H9 (cell line): ENCODE data around the gene MPHOSPH10. TPM values are rescaled to one million over a fixed set of nuclear protein-coding genes. Genes with fewer than 3 reads are reported as not detected.
"Not testable (repeated sequence)": the region's sequence is repeated elsewhere in the genome, so short reads cannot be mapped to it uniquely, and the experiment has no call there.

Experiments used
- DNase-seq: peaks from one replicate; pipeline ENCODE4 v3.0.0-alpha.2; 2017
- H2AFZ ChIP-seq: one replicate; pipeline ENCODE4 v1.6.1; 2013; ENCODE audit warnings: mild to moderate bottlenecking, low read length, control low read depth, moderate library complexity
- H2AK5ac ChIP-seq: 2 replicates; pipeline ENCODE4 v1.6.1; 2013; ENCODE audit warnings: low read length, control low read depth, mixed read lengths; ENCODE audit not compliant: insufficient read length
- H2BK120ac ChIP-seq: one replicate; pipeline ENCODE4 v1.6.1; 2013; ENCODE audit warnings: low read depth, mild to moderate bottlenecking, low read length, control low read depth, inconsistent platforms; ENCODE audit not compliant: poor library complexity, severe bottlenecking
- H2BK12ac ChIP-seq: 2 replicates; pipeline ENCODE4 v1.6.1; 2013; ENCODE audit warnings: low read length, control low read depth, mixed read lengths, low read depth; ENCODE audit not compliant: insufficient read length
- H2BK15ac ChIP-seq: 2 replicates; pipeline ENCODE4 v1.6.1; 2013; ENCODE audit warnings: low read depth, low read length, control low read depth
- H2BK20ac ChIP-seq: one replicate; pipeline ENCODE4 v1.6.1; 2013; ENCODE audit warnings: low read depth, mild to moderate bottlenecking, low read length, control low read depth, inconsistent platforms; ENCODE audit not compliant: poor library complexity, severe bottlenecking
- H2BK5ac ChIP-seq: 2 replicates; pipeline ENCODE4 v1.6.1; 2013; ENCODE audit warnings: low read length, control low read depth, mixed read lengths; ENCODE audit not compliant: insufficient read length
- H3K14ac ChIP-seq: 2 replicates; pipeline ENCODE4 v1.6.1; 2013; ENCODE audit warnings: low read length, control low read depth; ENCODE audit not compliant: insufficient read depth
- H3K18ac ChIP-seq: 2 replicates; pipeline ENCODE4 v1.6.1; 2013; ENCODE audit warnings: low read depth, mild to moderate bottlenecking, mixed read lengths, low read length, control low read depth; ENCODE audit not compliant: insufficient read length
- H3K23ac ChIP-seq: 2 replicates; pipeline ENCODE4 v1.6.1; 2013; ENCODE audit warnings: low read length, control low read depth, mixed read lengths, low read depth; ENCODE audit not compliant: insufficient read length
- H3K23me2 ChIP-seq: 2 replicates; pipeline ENCODE4 v1.6.1; 2013; ENCODE audit warnings: low read depth, mild to moderate bottlenecking, mixed read lengths, low read length, control low read depth; ENCODE audit not compliant: insufficient read length, poor library complexity, severe bottlenecking
- H3K27ac ChIP-seq: 2 replicates; pipeline ENCODE4 v1.5.1; 2013; ENCODE audit warnings: low read length, control low read depth, mixed read lengths, low read depth; ENCODE audit not compliant: insufficient read length
- H3K27me3 ChIP-seq: 2 replicates; pipeline ENCODE4 v1.6.1; 2013; ENCODE audit warnings: low read length, control low read depth, inconsistent platforms; ENCODE audit not compliant: insufficient read depth
- H3K4ac ChIP-seq: 2 replicates; pipeline ENCODE4 v1.6.1; 2013; ENCODE audit warnings: low read depth, mild to moderate bottlenecking, control low read depth, inconsistent platforms, low read length, moderate library complexity
- H3K4me1 ChIP-seq: 2 replicates; pipeline ENCODE4 v1.6.1; 2013; ENCODE audit warnings: low read length, control low read depth, inconsistent platforms; ENCODE audit not compliant: insufficient read depth
- H3K4me2 ChIP-seq: 2 replicates; pipeline ENCODE4 v1.6.1; 2013; ENCODE audit warnings: low read length, control low read depth, mixed read lengths; ENCODE audit not compliant: insufficient read length, insufficient read depth
- H3K56ac ChIP-seq: 2 replicates; pipeline ENCODE4 v1.6.1; 2013; ENCODE audit warnings: low read depth, mild to moderate bottlenecking, mixed read lengths, low read length, control low read depth; ENCODE audit not compliant: insufficient read length
- H3K79me1 ChIP-seq: 2 replicates; pipeline ENCODE4 v1.6.1; 2013; ENCODE audit warnings: low read depth, mild to moderate bottlenecking, moderate library complexity, low read length, control low read depth, inconsistent platforms; ENCODE audit not compliant: insufficient read depth, poor library complexity, severe bottlenecking
- H3K79me2 ChIP-seq: 2 replicates; pipeline ENCODE4 v1.6.1; 2013; ENCODE audit warnings: low read length, control low read depth, inconsistent platforms; ENCODE audit not compliant: insufficient read depth
- H3K9ac ChIP-seq: 2 replicates; pipeline ENCODE4 v1.6.1; 2013; ENCODE audit warnings: low read length, control low read depth, mixed read lengths; ENCODE audit not compliant: insufficient read length; ENCODE audit errors: extremely low read depth
- H3K9me3 ChIP-seq: one replicate; pipeline ENCODE4 v1.6.1; 2013; ENCODE audit warnings: low read depth, low read length, inconsistent platforms; ENCODE audit not compliant: control insufficient read depth
- H3T11ph ChIP-seq: one replicate; pipeline ENCODE4 v1.6.1; 2013; ENCODE audit warnings: mild to moderate bottlenecking, low read length, control low read depth, inconsistent platforms
- H4K20me1 ChIP-seq: one replicate; pipeline ENCODE4 v1.6.1; 2013; ENCODE audit not compliant: control insufficient read depth, insufficient read length, insufficient read depth
- H4K5ac ChIP-seq: 2 replicates; pipeline ENCODE4 v1.6.1; 2013; ENCODE audit warnings: low read depth, mild to moderate bottlenecking, mixed read lengths, low read length, control low read depth; ENCODE audit not compliant: insufficient read length
- H4K8ac ChIP-seq: replicated peaks from 2 replicates; pipeline ENCODE4 v1.6.1; 2013; ENCODE audit warnings: low read length, control low read depth, mixed read lengths, low read depth; ENCODE audit not compliant: insufficient read length
- H4K91ac ChIP-seq: 2 replicates; pipeline ENCODE4 v1.6.1; 2013; ENCODE audit warnings: low read depth, mild to moderate bottlenecking, moderate library complexity, mixed read lengths, low read length, control low read depth; ENCODE audit not compliant: insufficient read length
- H3K27ac Mint-ChIP-seq, 3 experiments: 2 replicates in 2 of 3; 3 replicates in 1 of 3; pipeline ENCODE4 v1.8.0; 2020 to 2021; ENCODE audit warnings: mixed read lengths in 3 of 3, mild to moderate bottlenecking in 1 of 3, moderate library complexity in 1 of 3
- H3K27me3 Mint-ChIP-seq: 2 replicates; pipeline ENCODE4 v1.8.0; 2021; ENCODE audit warnings: low read depth, mild to moderate bottlenecking, moderate library complexity, mixed read lengths
- H3K36me3 Mint-ChIP-seq, 3 experiments: 2 replicates in 2 of 3; 3 replicates in 1 of 3; pipeline ENCODE4 v1.8.0; 2020 to 2021; ENCODE audit warnings: low read depth in 3 of 3, mixed read lengths in 3 of 3; ENCODE audit not compliant: insufficient read depth in 1 of 3
- H3K4me1 Mint-ChIP-seq, 2 experiments: 2 replicates each; pipeline ENCODE4 v1.8.0; 2020; ENCODE audit warnings: mixed read lengths in 2 of 2
- H3K4me3 Mint-ChIP-seq, 2 experiments: 2 replicates in 1 of 2; 3 replicates in 1 of 2; pipeline ENCODE4 v1.8.0; 2020 to 2021; ENCODE audit warnings: mild to moderate bottlenecking in 2 of 2, mixed read lengths in 2 of 2, moderate library complexity in 1 of 2
- H3K9me3 Mint-ChIP-seq, 2 experiments: 2 replicates in 1 of 2; 3 replicates in 1 of 2; pipeline ENCODE4 v1.8.0; 2020; ENCODE audit warnings: mild to moderate bottlenecking in 2 of 2, mixed read lengths in 2 of 2, moderate library complexity in 1 of 2
- CTCF ChIP-seq: fragments of 200-600 bp; sonication (generic); conservative IDR thresholded peaks from 3 replicates; pipeline ENCODE4 v1.8.0; 2021; ENCODE audit warnings: antibody characterized with exemption, mild to moderate bottlenecking
- WGBS: extraction: QIAGEN DNeasy Blood & Tissue Kit; methylation state at CpG from one replicate; pipeline ENCODE4 v1.1.7; 2013; ENCODE audit warnings: missing lambda C conversion rate, low lambda C conversion rate, mixed read lengths; ENCODE audit not compliant: insufficient read length; ENCODE audit errors: extremely low coverage; 5-methylcytosine and 5-hydroxymethylcytosine counted together
- total RNA-seq: library from RNA; stranded (reverse); gene quantifications from 2 replicates; pipeline ENCODE4 v1.2.1, GENCODE V29; 2021

The MPHOSPH10 gene
- total RNA-seq, 1 experiment from 2014 or later, result 42.1 TPM

GRCh38 chr2:71181316-71181715 is 50.9 kb downstream of the MPHOSPH10 start:
- no peak overlapping the region for H2BK12ac ChIP-seq
- no peak overlapping the region for H4K8ac ChIP-seq
- no peak overlapping the region for H3T11ph ChIP-seq
- H3K18ac ChIP-seq, result no peak overlapping the region
- H2AFZ ChIP-seq, result no peak overlapping the region
- no peak overlapping the region for H3K14ac ChIP-seq
- H3K36me3 Mint-ChIP-seq, result no peaks in the 10 kb centered on the region
- no CpG with 5 or more reads among the region's 2 CpGs for WGBS
- H2BK120ac ChIP-seq, result no peak overlapping the region
- H3K9ac ChIP-seq, result no peak overlapping the region
- H2AK5ac ChIP-seq, result no peak overlapping the region
- H3K4me1 Mint-ChIP-seq, result peaks cover 29 to 38% of the 10 kb centered on the region in 2 experiments
- no peaks in the 10 kb centered on the region for H3K79me2 ChIP-seq
- H3K4ac ChIP-seq, result no peak overlapping the region
- peaks cover 2% of the 10 kb centered on the region; the same call in 1 of the 2 replicates for H3K4me1 ChIP-seq
- H3K4me3 Mint-ChIP-seq, result no peak overlapping the region
- no peak for TF ChIP-seq CTCF
- no peak overlapping the region for H3K56ac ChIP-seq
- no peaks in the 10 kb centered on the region for H4K20me1 ChIP-seq
- no peak overlapping the region for H3K27ac Mint-ChIP-seq
- H3K23me2 ChIP-seq, result no peaks in the 10 kb centered on the region
- no peak overlapping the region for H4K5ac ChIP-seq
- no peaks in the 10 kb centered on the region for H3K27me3 ChIP-seq
- H3K9me3 ChIP-seq, result no peaks in the 10 kb centered on the region
- no peaks in the 10 kb centered on the region for H3K79me1 ChIP-seq
- H2BK20ac ChIP-seq, result no peak overlapping the region
- no peak overlapping the region for H2BK5ac ChIP-seq
- no peak overlapping the region for H4K91ac ChIP-seq
- no peaks in the 10 kb centered on the region for H3K27me3 Mint-ChIP-seq
- no peak overlapping the region for H2BK15ac ChIP-seq
- H3K23ac ChIP-seq, result no peak overlapping the region
- H3K9me3 Mint-ChIP-seq, result no peaks in the 10 kb centered on the region
- H3K27ac ChIP-seq, result no peak overlapping the region
- H3K4me2 ChIP-seq, result no peak overlapping the region
- DNase-seq, result no peak

- not testable (repeated sequence) for DNase-seq, H3K9ac ChIP-seq, H3K36me3 Mint-ChIP-seq, H3K4ac ChIP-seq, H3K18ac ChIP-seq, H3K27me3 ChIP-seq, H3K4me3 Mint-ChIP-seq, H2BK20ac ChIP-seq, H2BK120ac ChIP-seq, H3K14ac ChIP-seq, H4K91ac ChIP-seq, H2BK5ac ChIP-seq, H3K4me2 ChIP-seq, H3K27me3 Mint-ChIP-seq, H4K20me1 ChIP-seq, H2BK12ac ChIP-seq, H3K27ac Mint-ChIP-seq, H3K27ac ChIP-seq, H3K79me2 ChIP-seq, H3K9me3 Mint-ChIP-seq, H2AFZ ChIP-seq, H2AK5ac ChIP-seq, H4K5ac ChIP-seq, H2BK15ac ChIP-seq, H3K23ac ChIP-seq, H3K4me1 ChIP-seq, H3K79me1 ChIP-seq, H3K9me3 ChIP-seq, H4K8ac ChIP-seq, H3K23me2 ChIP-seq, H3K56ac ChIP-seq, H3T11ph ChIP-seq
- WGBS, result no CpG with 5 or more reads among the region's 5 CpGs
- peaks cover 36 to 45% of the 10 kb centered on the region in 2 experiments for H3K4me1 Mint-ChIP-seq
Observed at GRCh38 chr2:71183306-71184115, 53.1 kb downstream of the MPHOSPH10 start.
